GM19468 (cell line): ENCODE results near the gene SHANK3.

Experiments
- ATAC-seq: cut with Tn5 transposase; IDR thresholded peaks from one replicate; pipeline ENCODE4 v1.9.1; 2021; ENCODE audit warnings: mild to moderate bottlenecking, moderate library complexity, moderate number of reproducible peaks; ENCODE audit not compliant: unreplicated experiment; ENCODE audit errors: extremely low read depth

Gene SHANK3

GRCh38 chr22:50708996-50709395 lies 36.4 kb downstream of the SHANK3 start:
- ATAC-seq, result no peak

GRCh38 chr22:50710221-50710620 lies 37.6 kb downstream of the SHANK3 start:
- no peak for ATAC-seq

- ATAC-seq, result no peak
Observed at GRCh38 chr22:50710886-50711285, 38.3 kb downstream of the SHANK3 start.

GRCh38 chr22:50711446-50712340 lies 39.1 kb downstream of the SHANK3 start:
- no peak for ATAC-seq

- no peak for ATAC-seq
Observed at GRCh38 chr22:50712341-50713007, 39.9 kb downstream of the SHANK3 start.

GRCh38 chr22:50713008-50713385 lies 40.4 kb downstream of the SHANK3 start:
- no peak for ATAC-seq

GRCh38 chr22:50713571-50714056 lies 41.0 kb downstream of the SHANK3 start:
- no peak for ATAC-seq

- ATAC-seq, result no peak
Observed at GRCh38 chr22:50714150-50714549, 41.5 kb downstream of the SHANK3 start.

GRCh38 chr22:50714631-50715179 lies 42.1 kb downstream of the SHANK3 start:
- ATAC-seq, result no peak

GRCh38 chr22:50715250-50715649 lies 42.6 kb downstream of the SHANK3 start:
- no peak for ATAC-seq

GRCh38 chr22:50715776-50716175 lies 43.2 kb downstream of the SHANK3 start:
- no peak for ATAC-seq

GRCh38 chr22:50716290-50717024 lies 43.8 kb downstream of the SHANK3 start:
- ATAC-seq, result no peak

GRCh38 chr22:50717709-50718351 lies 45.2 kb downstream of the SHANK3 start:
- no peak for ATAC-seq

GRCh38 chr22:50718352-50718709 lies 45.7 kb downstream of the SHANK3 start:
- no peak for ATAC-seq

GRCh38 chr22:50719814-50720300 lies 47.2 kb downstream of the SHANK3 start:
- ATAC-seq, result no peak

GRCh38 chr22:50720301-50721256 lies 48.0 kb downstream of the SHANK3 start:
- no peak for ATAC-seq

- no peak for ATAC-seq
Observed at GRCh38 chr22:50721257-50721844, 48.7 kb downstream of the SHANK3 start.

GRCh38 chr22:50722048-50722701 lies 49.6 kb downstream of the SHANK3 start:
- ATAC-seq, result no peak
